GM10847 (cell line): Measurements from ENCODE around the gene NOP14.

Experiments
- POLR2A ChIP-seq: IDR thresholded peaks from 2 replicates; pipeline ENCODE4 v1.6.1; 2011; ENCODE audit not compliant: insufficient read length; ENCODE audit errors: extremely low read depth

The NOP14 gene

GRCh38 chr4:2944586-2945526, 18.4 kb downstream of the NOP14 start:
- TF ChIP-seq POLR2A = no peak

GRCh38 chr4:2944091-2944482, 19.1 kb downstream of the NOP14 start:
- no peak for TF ChIP-seq POLR2A

GRCh38 chr4:2943364-2944090, 19.7 kb downstream of the NOP14 start:
- no peak for TF ChIP-seq POLR2A

- TF ChIP-seq POLR2A = no peak
These were observed 20.5 kb downstream of the NOP14 start for GRCh38 chr4:2942532-2943363.

- TF ChIP-seq POLR2A = no peak
These were observed 21.1 kb downstream of the NOP14 start for GRCh38 chr4:2942037-2942531.

- TF ChIP-seq POLR2A = no peak
These were observed 21.8 kb downstream of the NOP14 start for GRCh38 chr4:2941138-2942036.

GRCh38 chr4:2940267-2941137, 22.7 kb downstream of the NOP14 start:
- TF ChIP-seq POLR2A = no peak

- no peak for TF ChIP-seq POLR2A
These were observed 23.6 kb downstream of the NOP14 start for GRCh38 chr4:2939383-2940243.

GRCh38 chr4:2938906-2939305, 24.3 kb downstream of the NOP14 start:
- TF ChIP-seq POLR2A = no peak

- TF ChIP-seq POLR2A = no peak
These were observed 25.2 kb downstream of the NOP14 start for GRCh38 chr4:2937986-2938385.

- TF ChIP-seq POLR2A = peak; percentile 20
These were observed 25.9 kb downstream of the NOP14 start for GRCh38 chr4:2937146-2937857.

- TF ChIP-seq POLR2A = no peak
These were observed 26.4 kb downstream of the NOP14 start for GRCh38 chr4:2936773-2937145.
